Testis (tissue), 2 donors: Measurements from ENCODE around the gene SSTR4.

ENCODE experiments used
- POLR2A ChIP-seq: fragments of 450-650 bp; IDR thresholded peaks from one replicate; pipeline ENCODE4 v1.6.1; 2017; ENCODE audit warnings: antibody characterized with exemption, mild to moderate bottlenecking, moderate library complexity
- TF ChIP-seq, protein P1 (sequence below), 3 experiments: fragments of 450-650 bp in 2 of 3; fragments of 200-600 bp in 1 of 3; sonication (generic) in 1 of 3; IDR thresholded peaks; one replicate each; pipeline ENCODE4 v1.5.1; 2016 to 2019; ENCODE audit warnings: antibody characterized with exemption in 3 of 3, mild to moderate bottlenecking in 2 of 3, moderate library complexity in 1 of 3

DNA sequence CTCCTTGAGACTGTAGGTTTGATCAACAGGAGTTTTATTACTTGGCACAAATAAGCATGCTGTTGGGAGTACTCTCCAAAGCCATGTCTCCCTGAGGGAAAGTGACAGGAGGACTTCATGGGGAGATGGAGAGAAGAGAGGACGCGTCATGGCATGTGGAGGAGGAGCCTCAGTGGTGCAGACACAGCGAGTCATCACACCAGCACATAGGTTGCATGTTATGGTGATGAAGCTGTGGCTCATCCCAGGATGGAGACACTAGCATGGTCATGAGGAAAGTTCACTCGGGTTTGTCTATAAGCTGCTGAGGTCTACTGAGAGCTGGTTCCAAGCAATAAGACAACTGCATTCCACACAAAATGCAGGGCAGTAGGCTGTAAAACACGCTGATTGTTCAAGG, 13.2 kb upstream of the SSTR4 start:
- no peak for TF ChIP-seq POLR2A
- TF ChIP-seq, protein P1, sequence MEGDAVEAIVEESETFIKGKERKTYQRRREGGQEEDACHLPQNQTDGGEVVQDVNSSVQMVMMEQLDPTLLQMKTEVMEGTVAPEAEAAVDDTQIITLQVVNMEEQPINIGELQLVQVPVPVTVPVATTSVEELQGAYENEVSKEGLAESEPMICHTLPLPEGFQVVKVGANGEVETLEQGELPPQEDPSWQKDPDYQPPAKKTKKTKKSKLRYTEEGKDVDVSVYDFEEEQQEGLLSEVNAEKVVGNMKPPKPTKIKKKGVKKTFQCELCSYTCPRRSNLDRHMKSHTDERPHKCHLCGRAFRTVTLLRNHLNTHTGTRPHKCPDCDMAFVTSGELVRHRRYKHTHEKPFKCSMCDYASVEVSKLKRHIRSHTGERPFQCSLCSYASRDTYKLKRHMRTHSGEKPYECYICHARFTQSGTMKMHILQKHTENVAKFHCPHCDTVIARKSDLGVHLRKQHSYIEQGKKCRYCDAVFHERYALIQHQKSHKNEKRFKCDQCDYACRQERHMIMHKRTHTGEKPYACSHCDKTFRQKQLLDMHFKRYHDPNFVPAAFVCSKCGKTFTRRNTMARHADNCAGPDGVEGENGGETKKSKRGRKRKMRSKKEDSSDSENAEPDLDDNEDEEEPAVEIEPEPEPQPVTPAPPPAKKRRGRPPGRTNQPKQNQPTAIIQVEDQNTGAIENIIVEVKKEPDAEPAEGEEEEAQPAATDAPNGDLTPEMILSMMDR (IDR thresholded peaks at IDR 0.05), result no peak
